Stimulated activated CD4-positive, alpha-beta T cell treated with anti-CD3 and anti-CD28 coated beads, Interleukin-1b, Interleukin-23, amount 100 ng/mL, for 48 hours (primary cell): ENCODE measurements around the gene SLC4A1AP.
A peak's percentile ranks its signal among the peaks of the same experiment; 100 is the strongest.

Experiments used
- DNase-seq: peaks from one replicate; pipeline ENCODE4 v3.0.0-alpha.2; 2020

Gene SLC4A1AP

GRCh38 chr2:27704342-27704876 is 40.7 kb downstream of the SLC4A1AP start:
- no peak for DNase-seq

- DNase-seq: no peak
Measured at GRCh38 chr2:27705851-27706622, 42.3 kb downstream of the SLC4A1AP start.

GRCh38 chr2:27707462-27708256 is 44.0 kb downstream of the SLC4A1AP start:
- DNase-seq: no peak

GRCh38 chr2:27708257-27708654 is 44.6 kb downstream of the SLC4A1AP start:
- no peak for DNase-seq

- DNase-seq: no peak
Measured at GRCh38 chr2:27708666-27709065, 45.0 kb downstream of the SLC4A1AP start.

GRCh38 chr2:27709326-27709725 is 45.6 kb downstream of the SLC4A1AP start:
- DNase-seq: no peak

- no peak for DNase-seq
Measured at GRCh38 chr2:27709960-27710575, 46.4 kb downstream of the SLC4A1AP start.

GRCh38 chr2:27710640-27711430 is 47.1 kb downstream of the SLC4A1AP start:
- no peak for DNase-seq

- DNase-seq: no peak
Measured at GRCh38 chr2:27711804-27712203, 48.1 kb downstream of the SLC4A1AP start.

- DNase-seq: no peak
Measured at GRCh38 chr2:27712522-27712921, 48.8 kb downstream of the SLC4A1AP start.

GRCh38 chr2:27713201-27713600 is 49.5 kb downstream of the SLC4A1AP start:
- no peak for DNase-seq

- DNase-seq: no peak
Measured at GRCh38 chr2:27714053-27714452, 50.4 kb downstream of the SLC4A1AP start.

- DNase-seq: no peak
Measured at GRCh38 chr2:27714851-27715291, 51.2 kb downstream of the SLC4A1AP start.

GRCh38 chr2:27715318-27716210 is 51.9 kb downstream of the SLC4A1AP start:
- DNase-seq: peak; percentile 31

GRCh38 chr2:27716301-27717069 is 52.8 kb downstream of the SLC4A1AP start:
- no peak for DNase-seq

GRCh38 chr2:27717070-27717795 is 53.5 kb downstream of the SLC4A1AP start:
- DNase-seq: peak; percentile 56

GRCh38 chr2:27720004-27720551 is 56.4 kb downstream of the SLC4A1AP start:
- DNase-seq: peak; percentile 77

- no peak for DNase-seq
Measured at GRCh38 chr2:27721335-27721734, 57.6 kb downstream of the SLC4A1AP start.

- no peak for DNase-seq
Measured at GRCh38 chr2:27721884-27722485, 58.3 kb downstream of the SLC4A1AP start.
